VCaP (cell line): ENCODE measurements around the gene PKP4.

Experiments used
- H3K27ac ChIP-seq: fragments of 450-650 bp; 2 replicates; pipeline ENCODE4 v1.5.1; 2017
- CTCF ChIP-seq: fragments of 450-650 bp; conservative IDR thresholded peaks from 2 replicates; pipeline ENCODE4 v1.5.1; 2017; ENCODE audit warnings: mild to moderate bottlenecking, moderate library complexity

PKP4 gene

GRCh38 chr2:158716121-158716791, 259.5 kb downstream of the PKP4 start:
- no peak for TF ChIP-seq CTCF
- H3K27ac ChIP-seq: no peak overlapping the region

- TF ChIP-seq CTCF: no peak
- H3K27ac ChIP-seq: no peak overlapping the region
Measured at GRCh38 chr2:158716921-158717320, 260.2 kb downstream of the PKP4 start.

GRCh38 chr2:158717366-158718195, 260.8 kb downstream of the PKP4 start:
- no peak for TF ChIP-seq CTCF
- no peak overlapping the region for H3K27ac ChIP-seq

GRCh38 chr2:158718196-158718585, 261.4 kb downstream of the PKP4 start:
- TF ChIP-seq CTCF: no peak
- H3K27ac ChIP-seq: no peak overlapping the region

GRCh38 chr2:158718851-158719250, 262.1 kb downstream of the PKP4 start:
- no peak for TF ChIP-seq CTCF

GRCh38 chr2:158719403-158719802, 262.7 kb downstream of the PKP4 start:
- TF ChIP-seq CTCF: no peak
- H3K27ac ChIP-seq: no peak overlapping the region

More at GRCh38 chr2:158718851-158719250, 262.1 kb downstream of the PKP4 start:
- no peak overlapping the region for H3K27ac ChIP-seq

GRCh38 chr2:158722266-158723105, 265.7 kb downstream of the PKP4 start:
- TF ChIP-seq CTCF: no peak
- H3K27ac ChIP-seq: no peak overlapping the region
